Measurements from ENCODE around the gene XRCC6.

- TF ChIP-seq CTCF (IDR thresholded peaks at IDR 0.05) (no peak), POLR2A (IDR thresholded peaks at IDR 0.05) (no peak)
These were observed 63.1 kb downstream of the XRCC6 start for GRCh38 chr22:41684194-41684593.

Measured in adrenal gland (tissue), 5 donors.